Neural cell (in vitro differentiated cells): ENCODE data around the gene WDR33. TPM values are rescaled to one million over a fixed set of nuclear protein-coding genes. Genes with fewer than 3 reads are reported as not detected.

Experiments
- H2AFZ ChIP-seq: fragments of 200-600, 300-800 bp; sonication (generic), shearing (Covaris generic); 2 replicates; pipeline ENCODE4 v1.6.0; 2014; ENCODE audit warnings: low read depth, mild to moderate bottlenecking, antibody characterized with exemption, low read length, moderate library complexity
- H3F3A ChIP-seq: fragments of 200-600 bp; shearing (Covaris generic); 2 replicates; pipeline ENCODE4 v1.6.1; 2016; ENCODE audit warnings: mild to moderate bottlenecking, moderate library complexity, mixed read lengths, antibody characterized with exemption, low read length; ENCODE audit not compliant: insufficient read depth, poor library complexity, severe bottlenecking
- H3K27ac ChIP-seq: fragments of 200-600, 300-800 bp; sonication (generic), shearing (Covaris generic); 2 replicates; pipeline ENCODE4 v1.5.1; 2014; ENCODE audit warnings: mild to moderate bottlenecking, low read length, moderate library complexity
- H3K27me3 ChIP-seq: fragments of 300-800, 200-600 bp; sonication (generic), shearing (Covaris generic); 2 replicates; pipeline ENCODE4 v1.6.0; 2014; ENCODE audit warnings: mild to moderate bottlenecking, low read depth, low read length, moderate library complexity; ENCODE audit not compliant: insufficient read depth
- H3K36me3 ChIP-seq: fragments of 300-800, 200-600 bp; sonication (generic), shearing (Covaris generic); 2 replicates; pipeline ENCODE4 v1.5.1; 2014; ENCODE audit warnings: mild to moderate bottlenecking, antibody characterized with exemption, low read length, moderate library complexity; ENCODE audit not compliant: insufficient read depth
- H3K4me2 ChIP-seq: fragments of 300-800, 200-600 bp; sonication (generic), shearing (Covaris generic); 2 replicates; pipeline ENCODE4 v1.6.0; 2014; ENCODE audit warnings: mild to moderate bottlenecking, low read length
- H3K4me3 ChIP-seq: fragments of 300-800, 200-600 bp; sonication (generic), shearing (Covaris generic); 2 replicates; pipeline ENCODE4 v1.5.1; 2014; ENCODE audit warnings: mild to moderate bottlenecking, low read length, moderate library complexity
- H3K79me2 ChIP-seq: fragments of 200-600 bp; shearing (Covaris generic); replicated peaks from 2 replicates; pipeline ENCODE4 v1.6.0; 2014; ENCODE audit warnings: mild to moderate bottlenecking, low read length, moderate library complexity; ENCODE audit not compliant: insufficient read depth
- H3K9ac ChIP-seq: fragments of 300-800, 200-600 bp; sonication (generic), shearing (Covaris generic); 2 replicates; pipeline ENCODE4 v1.6.1; 2016; ENCODE audit warnings: mild to moderate bottlenecking, low read length, mixed read lengths
- H3K9me2 ChIP-seq: fragments of 200-600 bp; shearing (Covaris generic); 2 replicates; pipeline ENCODE4 v1.6.1; 2016; ENCODE audit warnings: mild to moderate bottlenecking, low read length, mixed read lengths; ENCODE audit not compliant: insufficient read depth
- H3K9me3 ChIP-seq: fragments of 200-600, 300-800 bp; sonication (generic), shearing (Covaris generic); 2 replicates; pipeline ENCODE4 v1.6.1; 2016; ENCODE audit warnings: mild to moderate bottlenecking, mixed run types, low read length, moderate library complexity, mixed read lengths
- H4K20me1 ChIP-seq: fragments of 200-600 bp; shearing (Covaris generic); 2 replicates; pipeline ENCODE4 v1.6.1; 2016; ENCODE audit warnings: mild to moderate bottlenecking, mixed run types; ENCODE audit not compliant: insufficient read depth
- EP300 ChIP-seq: fragments of 450-650 bp; conservative IDR thresholded peaks from 2 replicates; pipeline ENCODE4 v1.6.1; 2014; ENCODE audit warnings: antibody characterized with exemption, mild to moderate bottlenecking, moderate library complexity; ENCODE audit not compliant: poor library complexity, severe bottlenecking
- EZH2 ChIP-seq: fragments of 200-600, 300-800 bp; shearing (Covaris generic), sonication (generic); IDR thresholded peaks from 2 replicates; pipeline ENCODE4 v1.6.1; 2014; ENCODE audit warnings: antibody characterized with exemption, low read length, borderline replicate concordance, mild to moderate bottlenecking; ENCODE audit not compliant: insufficient read depth, poor library complexity, severe bottlenecking
- MXI1 ChIP-seq: fragments of 450-650 bp; conservative IDR thresholded peaks from 2 replicates; pipeline ENCODE4 v1.6.1; 2014; ENCODE audit warnings: antibody characterized with exemption, mild to moderate bottlenecking; ENCODE audit not compliant: poor library complexity, severe bottlenecking
- POLR2AphosphoS5 ChIP-seq: IDR thresholded peaks from 2 replicates; pipeline ENCODE4 v1.6.1; 2012
- RAD21 ChIP-seq: fragments of 450-650 bp; conservative IDR thresholded peaks from 2 replicates; pipeline ENCODE4 v1.6.1; 2014; ENCODE audit warnings: antibody characterized with exemption, mild to moderate bottlenecking, moderate library complexity
- SMC3 ChIP-seq: fragments of 450-650 bp; conservative IDR thresholded peaks from 2 replicates; pipeline ENCODE4 v1.6.1; 2014; ENCODE audit warnings: antibody characterized with exemption, mild to moderate bottlenecking, moderate library complexity; ENCODE audit not compliant: poor library complexity
- TAF1 ChIP-seq: IDR thresholded peaks from 2 replicates; pipeline ENCODE4 v1.6.1; 2012; ENCODE audit warnings: low read depth
- polyA plus RNA-seq: library from polyadenylated mRNA; depleted of rRNA; stranded (reverse); fragments of >200 nt; gene quantifications from 2 replicates; pipeline ENCODE4 v1.2.3, GENCODE V29; 2014
- TF ChIP-seq, protein P1 (sequence below): fragments of 450-650 bp; IDR thresholded peaks from 2 replicates; pipeline ENCODE4 v1.5.1; 2014; ENCODE audit warnings: antibody characterized with exemption, mild to moderate bottlenecking, moderate library complexity; ENCODE audit not compliant: poor library complexity, severe bottlenecking
- TF ChIP-seq, protein P2 (sequence below): IDR thresholded peaks from 2 replicates; pipeline ENCODE4 v1.6.1; 2012; ENCODE audit warnings: borderline replicate concordance

WDR33 gene
- polyA plus RNA-seq, 1 donor from 2014 or later = 58.7 TPM

DNA sequence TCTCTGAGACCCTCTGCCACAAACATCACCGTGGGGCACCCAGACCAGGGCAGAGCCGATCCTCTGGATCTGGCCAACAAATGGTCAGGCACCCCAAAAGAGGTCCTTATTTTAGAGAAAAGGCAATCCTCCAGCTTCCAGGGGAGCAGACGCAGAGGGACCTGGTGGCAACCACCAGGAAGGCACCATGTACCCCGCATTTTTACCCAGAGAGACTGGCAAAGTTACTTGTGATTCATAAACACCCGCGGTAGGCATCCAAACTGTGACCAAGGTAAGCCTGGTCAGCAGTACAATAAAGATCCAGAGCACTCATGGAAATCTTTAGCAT is 146.1 kb downstream of the WDR33 start:
- Histone ChIP-seq H3K27me3 (peaks cover 26% of the 10 kb centered on the region), H4K20me1 (no peaks in the 10 kb centered on the region), H3K36me3 (no peaks in the 10 kb centered on the region), H3K79me2 (no peaks in the 10 kb centered on the region), H3K9me2 (no peaks in the 10 kb centered on the region), H3K9ac (no peak overlapping the region), H3K9me3 (no peaks in the 10 kb centered on the region), H3K4me3 (no peak overlapping the region), H2AFZ (no peak overlapping the region), H3K27ac (no peak overlapping the region), H3F3A (no peaks in the 10 kb centered on the region), H3K4me2 (no peak overlapping the region)
- no peak for TF ChIP-seq RAD21
- no peak for TF ChIP-seq EP300
- no peak for TF ChIP-seq SMC3
- no peak for TF ChIP-seq POLR2AphosphoS5
- TF ChIP-seq MXI1 = no peak
- no peak for TF ChIP-seq EZH2
- no peak for TF ChIP-seq TAF1

DNA sequence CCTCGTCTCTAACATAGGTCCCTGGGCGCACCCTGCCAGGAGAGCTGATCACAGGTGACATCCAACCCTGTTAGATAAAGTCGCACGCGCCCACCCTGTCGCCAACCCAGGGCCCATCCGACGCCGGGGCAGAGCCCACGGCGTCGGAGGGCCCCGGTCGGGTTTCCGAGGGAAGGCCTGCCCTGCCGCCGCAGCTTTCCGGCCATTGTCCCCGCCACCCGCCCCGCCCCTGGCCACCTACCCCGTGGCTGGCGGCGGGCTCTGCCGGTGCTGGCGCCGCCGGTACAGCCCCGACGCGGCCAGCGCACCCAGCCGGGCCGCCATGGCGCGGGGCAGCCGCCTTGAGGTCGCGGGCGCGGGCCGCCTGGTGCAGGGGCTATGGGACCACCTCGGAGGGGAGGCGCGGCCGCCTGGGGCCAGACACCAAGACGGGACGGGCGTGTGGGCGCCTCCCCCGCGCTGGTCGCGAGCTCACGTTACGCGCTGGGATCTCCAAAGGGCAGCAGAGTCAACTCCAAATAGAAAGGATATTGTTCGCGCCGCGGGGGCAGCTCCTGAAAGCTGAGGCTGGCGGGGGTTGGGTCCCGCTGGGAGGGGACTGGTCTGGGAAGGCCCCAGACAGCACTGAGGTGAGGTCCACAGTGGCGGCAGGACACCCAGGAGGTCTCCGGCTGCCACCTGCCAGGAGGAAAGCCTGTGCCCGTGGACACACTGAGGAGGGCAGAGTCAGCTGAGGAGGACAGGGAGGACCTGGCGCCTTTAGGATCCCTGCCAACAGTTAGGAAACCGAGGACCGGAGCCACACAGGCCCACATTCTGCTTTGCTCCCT is 146.7 kb downstream of the WDR33 start:
- H4K20me1 ChIP-seq = no peaks in the 10 kb centered on the region
- H3F3A ChIP-seq = no peaks in the 10 kb centered on the region
- H3K27ac ChIP-seq = no peak overlapping the region
- no peak overlapping the region for H2AFZ ChIP-seq
- peaks cover 26% of the 10 kb centered on the region for H3K27me3 ChIP-seq
- H3K36me3 ChIP-seq = no peaks in the 10 kb centered on the region
- H3K4me2 ChIP-seq = no peak overlapping the region
- no peaks in the 10 kb centered on the region for H3K9me3 ChIP-seq
- no peak overlapping the region for H3K4me3 ChIP-seq
- H3K9ac ChIP-seq = no peak overlapping the region
- H3K79me2 ChIP-seq = no peaks in the 10 kb centered on the region
- no peaks in the 10 kb centered on the region for H3K9me2 ChIP-seq
- TF ChIP-seq SMC3 (no peak), POLR2AphosphoS5 (no peak), EZH2 (no peak), RAD21 (no peak), TAF1 (no peak), MXI1 (no peak), EP300 (no peak)
- TF ChIP-seq, protein P1, sequence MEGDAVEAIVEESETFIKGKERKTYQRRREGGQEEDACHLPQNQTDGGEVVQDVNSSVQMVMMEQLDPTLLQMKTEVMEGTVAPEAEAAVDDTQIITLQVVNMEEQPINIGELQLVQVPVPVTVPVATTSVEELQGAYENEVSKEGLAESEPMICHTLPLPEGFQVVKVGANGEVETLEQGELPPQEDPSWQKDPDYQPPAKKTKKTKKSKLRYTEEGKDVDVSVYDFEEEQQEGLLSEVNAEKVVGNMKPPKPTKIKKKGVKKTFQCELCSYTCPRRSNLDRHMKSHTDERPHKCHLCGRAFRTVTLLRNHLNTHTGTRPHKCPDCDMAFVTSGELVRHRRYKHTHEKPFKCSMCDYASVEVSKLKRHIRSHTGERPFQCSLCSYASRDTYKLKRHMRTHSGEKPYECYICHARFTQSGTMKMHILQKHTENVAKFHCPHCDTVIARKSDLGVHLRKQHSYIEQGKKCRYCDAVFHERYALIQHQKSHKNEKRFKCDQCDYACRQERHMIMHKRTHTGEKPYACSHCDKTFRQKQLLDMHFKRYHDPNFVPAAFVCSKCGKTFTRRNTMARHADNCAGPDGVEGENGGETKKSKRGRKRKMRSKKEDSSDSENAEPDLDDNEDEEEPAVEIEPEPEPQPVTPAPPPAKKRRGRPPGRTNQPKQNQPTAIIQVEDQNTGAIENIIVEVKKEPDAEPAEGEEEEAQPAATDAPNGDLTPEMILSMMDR = no peak
- TF ChIP-seq, protein P2, sequence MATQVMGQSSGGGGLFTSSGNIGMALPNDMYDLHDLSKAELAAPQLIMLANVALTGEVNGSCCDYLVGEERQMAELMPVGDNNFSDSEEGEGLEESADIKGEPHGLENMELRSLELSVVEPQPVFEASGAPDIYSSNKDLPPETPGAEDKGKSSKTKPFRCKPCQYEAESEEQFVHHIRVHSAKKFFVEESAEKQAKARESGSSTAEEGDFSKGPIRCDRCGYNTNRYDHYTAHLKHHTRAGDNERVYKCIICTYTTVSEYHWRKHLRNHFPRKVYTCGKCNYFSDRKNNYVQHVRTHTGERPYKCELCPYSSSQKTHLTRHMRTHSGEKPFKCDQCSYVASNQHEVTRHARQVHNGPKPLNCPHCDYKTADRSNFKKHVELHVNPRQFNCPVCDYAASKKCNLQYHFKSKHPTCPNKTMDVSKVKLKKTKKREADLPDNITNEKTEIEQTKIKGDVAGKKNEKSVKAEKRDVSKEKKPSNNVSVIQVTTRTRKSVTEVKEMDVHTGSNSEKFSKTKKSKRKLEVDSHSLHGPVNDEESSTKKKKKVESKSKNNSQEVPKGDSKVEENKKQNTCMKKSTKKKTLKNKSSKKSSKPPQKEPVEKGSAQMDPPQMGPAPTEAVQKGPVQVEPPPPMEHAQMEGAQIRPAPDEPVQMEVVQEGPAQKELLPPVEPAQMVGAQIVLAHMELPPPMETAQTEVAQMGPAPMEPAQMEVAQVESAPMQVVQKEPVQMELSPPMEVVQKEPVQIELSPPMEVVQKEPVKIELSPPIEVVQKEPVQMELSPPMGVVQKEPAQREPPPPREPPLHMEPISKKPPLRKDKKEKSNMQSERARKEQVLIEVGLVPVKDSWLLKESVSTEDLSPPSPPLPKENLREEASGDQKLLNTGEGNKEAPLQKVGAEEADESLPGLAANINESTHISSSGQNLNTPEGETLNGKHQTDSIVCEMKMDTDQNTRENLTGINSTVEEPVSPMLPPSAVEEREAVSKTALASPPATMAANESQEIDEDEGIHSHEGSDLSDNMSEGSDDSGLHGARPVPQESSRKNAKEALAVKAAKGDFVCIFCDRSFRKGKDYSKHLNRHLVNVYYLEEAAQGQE = no peak
